Inflammatory macrophage (primary cell): ENCODE results near the gene SHC2.
"Not testable (repeated sequence)": the region's sequence is repeated elsewhere in the genome, so short reads cannot be mapped to it uniquely, and the experiment has no call there.

Source experiments
- DNase-seq, 2 donors: peaks; one replicate each; pipeline ENCODE4 v3.0.0-alpha.2; 2020 to 2022

SHC2 gene

DNA sequence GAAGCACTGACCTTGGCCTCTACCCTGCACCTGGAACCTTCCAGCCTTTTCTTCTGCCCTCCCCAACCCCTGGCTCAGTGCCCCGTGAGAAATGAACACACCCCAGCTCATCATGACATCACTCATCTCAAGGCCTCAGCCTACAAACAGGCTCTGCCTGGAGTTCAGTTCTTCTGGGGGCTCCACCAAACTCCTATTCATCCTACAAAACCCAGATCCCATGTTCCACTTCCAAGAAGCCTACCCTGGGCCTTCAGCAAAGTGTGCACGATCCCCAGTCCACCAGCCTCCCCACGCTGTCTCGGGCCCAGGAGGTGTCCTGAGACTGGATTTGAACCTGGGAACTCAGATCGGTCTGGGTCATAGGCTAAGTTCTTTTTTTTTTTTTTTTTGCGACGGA is 9.0 kb upstream of the SHC2 start:
- DNase-seq: no peak

DNA sequence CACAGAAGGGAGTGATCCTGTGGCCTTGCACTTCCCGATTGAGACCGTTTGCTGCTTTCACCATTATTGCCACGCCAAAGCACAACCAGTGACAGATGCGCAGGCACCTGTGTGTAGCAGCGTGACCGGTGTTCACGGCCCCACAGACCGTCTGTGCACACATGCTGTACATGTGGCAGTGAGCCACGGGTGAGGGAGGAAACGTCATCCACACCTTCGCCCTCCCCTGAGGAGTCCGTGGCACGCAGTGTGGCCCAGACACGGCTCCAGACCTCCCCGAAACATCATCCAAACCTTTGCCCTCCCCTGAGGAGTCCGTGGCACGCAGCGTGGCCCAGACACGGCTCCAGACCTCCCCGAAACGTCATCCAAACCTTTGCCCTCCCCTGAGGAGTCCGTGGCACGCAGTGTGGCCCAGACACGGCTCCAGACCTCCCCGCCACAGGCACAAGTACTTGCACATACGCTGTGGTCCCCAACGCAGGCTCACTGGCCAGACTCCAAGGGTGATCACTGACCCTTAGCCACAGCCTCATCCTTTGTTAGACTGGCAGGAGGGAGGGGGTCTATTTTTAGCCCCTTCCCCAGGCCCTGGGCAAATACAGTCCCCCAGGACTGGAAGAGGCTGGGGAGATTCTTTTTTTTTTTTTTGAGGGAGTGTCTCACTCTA is 7.9 kb upstream of the SHC2 start:
- DNase-seq: no peak

DNA sequence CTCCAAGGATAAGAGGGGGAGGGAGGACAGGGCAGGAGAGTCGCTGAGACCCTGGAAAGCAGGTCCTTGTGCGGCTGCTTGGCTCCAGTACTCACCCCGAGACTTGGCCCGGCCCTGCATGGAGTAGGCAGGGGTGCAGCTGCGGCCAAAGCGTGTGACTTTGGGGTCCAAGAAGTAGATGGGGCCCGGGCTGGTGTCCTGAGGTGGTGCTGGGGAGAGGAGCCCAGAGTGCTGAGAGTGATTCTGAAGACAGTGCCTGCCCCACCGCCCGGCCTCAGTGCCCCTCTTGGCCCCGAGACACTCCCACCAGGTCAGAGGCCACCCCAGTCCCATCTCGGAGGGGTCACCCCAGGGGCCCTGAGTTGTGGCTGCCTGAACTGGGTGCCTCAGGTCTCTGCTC is 6.7 kb upstream of the SHC2 start:
- no peak for DNase-seq

DNA sequence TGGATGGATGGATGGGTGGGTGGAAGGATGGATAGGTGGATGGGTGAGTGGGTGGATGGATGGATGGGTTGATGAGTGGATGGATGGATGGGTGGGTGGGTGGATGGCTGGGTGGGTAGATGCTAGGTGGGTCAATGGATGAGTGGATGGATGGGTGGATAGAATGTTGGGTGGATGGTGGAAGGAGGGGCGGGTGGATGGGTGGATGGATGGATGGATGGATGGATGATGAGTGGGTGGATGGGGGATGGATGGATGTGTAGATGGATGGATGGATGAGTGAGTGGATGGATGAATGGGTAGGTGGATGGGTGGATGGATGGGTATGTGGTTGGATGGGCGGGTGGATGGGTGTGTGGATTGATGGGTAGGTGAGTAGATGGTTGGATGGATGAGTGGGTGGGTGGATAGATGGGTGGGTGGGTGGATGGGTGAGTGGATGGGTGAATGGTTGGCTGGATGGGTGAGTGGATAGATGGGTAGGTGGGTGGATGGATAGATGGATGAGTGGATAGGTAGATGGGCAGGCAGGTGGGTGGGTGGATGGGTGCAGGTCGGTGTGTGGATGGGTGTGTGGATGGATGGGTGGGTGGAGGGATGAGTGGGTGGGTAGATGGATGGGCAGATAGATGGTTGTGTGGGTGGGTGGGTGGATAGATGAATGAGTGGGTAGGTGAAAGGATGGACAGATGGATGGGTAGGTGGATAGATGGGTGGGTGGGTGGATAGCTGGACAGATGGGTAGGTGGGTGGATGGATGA is 4.4 kb upstream of the SHC2 start:
- DNase-seq: no peak

DNA sequence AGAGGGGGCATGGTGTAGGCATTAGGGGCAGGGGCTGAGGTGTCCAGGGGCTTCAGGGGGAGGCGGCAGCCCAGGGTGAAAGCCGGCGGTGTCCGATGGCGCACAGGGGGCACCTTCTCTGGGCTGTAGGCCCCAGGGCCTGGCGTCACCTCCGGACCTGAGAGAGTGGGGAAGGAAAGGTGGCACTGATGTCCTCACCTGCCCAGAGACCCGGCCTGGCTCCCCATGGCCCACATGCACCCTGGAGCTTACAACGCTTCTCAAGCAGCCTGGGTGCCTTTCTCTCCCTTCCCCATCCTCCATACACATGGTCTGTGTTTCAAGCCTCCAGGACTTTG is 3.3 kb upstream of the SHC2 start:
- DNase-seq: no peak

DNA sequence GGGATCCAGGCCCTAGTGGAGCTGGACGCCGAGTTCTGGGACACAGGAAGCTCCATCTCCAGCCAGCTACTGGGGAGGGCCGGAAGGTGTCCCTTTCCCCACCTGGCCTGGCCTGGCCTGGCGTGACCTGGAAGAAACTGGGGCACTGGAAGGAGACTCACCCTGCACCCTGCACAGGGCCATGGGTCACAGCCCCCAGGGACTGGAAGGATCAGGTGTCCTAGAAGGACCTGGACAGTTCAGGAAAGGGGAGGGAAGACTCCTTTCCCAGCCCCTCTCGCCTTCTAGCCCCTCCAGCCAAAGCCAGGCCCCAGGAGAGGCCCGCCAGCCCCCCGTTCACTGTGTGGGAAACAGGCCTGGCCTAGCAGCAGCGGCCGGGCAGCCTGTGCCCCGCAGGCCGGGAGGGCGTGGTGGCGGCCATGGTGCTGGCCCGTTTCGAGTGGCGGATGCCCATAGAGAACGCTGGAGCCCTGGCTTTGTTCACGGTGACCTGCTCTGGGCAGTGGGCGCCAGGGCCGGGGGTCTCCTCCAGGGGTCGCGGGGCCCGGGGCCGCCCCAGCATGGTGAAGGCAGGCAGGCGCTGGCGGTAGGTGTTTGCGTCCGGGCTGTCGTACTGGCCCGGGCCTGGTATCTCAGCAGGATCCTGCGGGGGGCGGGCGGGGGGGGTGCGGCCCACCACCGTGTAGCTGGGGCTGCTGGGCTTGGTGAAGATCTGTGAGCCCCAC is 2.8 kb upstream of the SHC2 start:
- no peak for DNase-seq

DNA sequence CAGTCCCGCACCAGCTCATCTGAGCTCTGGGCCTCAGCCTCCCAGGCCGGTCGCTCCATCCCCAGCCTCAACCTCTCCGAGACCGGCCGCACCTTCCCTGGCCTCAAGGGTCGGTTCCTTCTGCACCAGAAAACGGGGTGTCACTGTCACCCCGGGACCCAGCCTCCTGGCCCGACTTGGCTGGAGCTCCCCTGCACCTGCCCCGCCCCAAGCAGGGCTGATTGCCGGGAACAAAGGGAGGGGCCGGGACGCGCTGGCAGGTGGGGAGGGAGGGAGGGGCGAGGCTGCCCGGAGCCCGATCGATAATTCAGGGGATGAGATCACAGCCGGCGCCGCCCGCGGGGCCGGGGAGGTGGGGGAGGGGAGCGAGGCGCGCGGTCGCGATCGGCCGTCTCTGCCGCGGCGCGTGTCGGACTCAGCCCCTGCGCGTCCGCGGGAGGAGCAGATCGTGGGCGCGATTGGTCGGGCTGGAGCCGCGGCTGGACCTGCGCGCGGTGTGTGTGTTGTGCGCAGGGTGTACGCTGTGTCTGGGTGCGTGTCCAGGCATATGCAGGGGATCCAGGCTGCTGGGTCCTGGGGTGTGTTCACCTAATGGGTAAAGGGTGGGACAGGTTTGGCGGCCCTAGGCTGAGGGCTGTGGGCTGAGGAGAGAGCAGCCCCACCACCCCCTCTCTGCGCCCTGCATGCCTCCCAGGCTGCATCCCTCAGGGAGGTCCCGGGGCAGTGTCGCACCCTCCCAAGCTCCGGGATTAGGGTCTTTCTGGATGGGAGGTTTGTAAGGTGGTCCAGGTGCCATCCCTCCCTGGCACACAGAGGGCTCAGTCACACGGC is 1.1 kb upstream of the SHC2 start:
- no peak for DNase-seq

DNA sequence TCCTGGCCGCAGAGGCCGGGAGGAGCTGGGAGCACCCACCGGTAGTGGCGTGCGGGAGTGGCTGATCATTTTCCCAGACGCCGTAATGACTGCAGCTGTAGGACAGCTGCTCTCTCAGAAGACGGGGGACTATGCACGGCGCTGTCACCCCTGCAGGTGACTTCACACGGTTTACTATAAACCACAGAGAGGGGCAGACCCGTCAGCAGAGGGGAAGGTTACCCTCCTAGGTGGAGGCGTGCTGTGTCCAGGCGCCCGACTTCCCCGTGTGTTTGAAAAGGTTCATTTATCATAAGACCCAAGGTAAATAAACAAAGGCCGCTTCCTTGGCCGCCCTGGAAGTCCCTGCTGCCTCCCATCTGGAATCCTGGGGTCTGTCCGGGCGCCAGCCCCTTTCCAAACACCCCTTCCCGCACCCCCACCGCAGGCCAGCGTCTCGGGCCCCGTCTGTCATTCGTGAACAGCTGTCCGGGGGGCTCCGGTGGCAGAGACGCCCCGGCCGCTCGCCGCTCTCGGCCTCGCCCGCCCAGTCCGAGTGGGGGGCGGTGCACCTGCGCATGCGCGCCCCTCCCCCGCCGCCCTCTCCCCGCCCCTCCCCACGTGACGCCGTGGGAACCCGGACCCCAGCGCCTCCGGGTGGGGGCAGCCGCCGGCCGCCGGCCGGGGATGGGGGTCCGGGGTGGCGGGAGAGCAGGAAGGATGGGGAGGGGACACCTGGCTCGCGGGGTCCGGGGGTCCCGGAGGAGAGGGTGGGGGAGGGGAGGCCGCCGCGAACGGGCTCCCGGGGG is 915 bp downstream of the SHC2 start:
- no peak for DNase-seq

DNA sequence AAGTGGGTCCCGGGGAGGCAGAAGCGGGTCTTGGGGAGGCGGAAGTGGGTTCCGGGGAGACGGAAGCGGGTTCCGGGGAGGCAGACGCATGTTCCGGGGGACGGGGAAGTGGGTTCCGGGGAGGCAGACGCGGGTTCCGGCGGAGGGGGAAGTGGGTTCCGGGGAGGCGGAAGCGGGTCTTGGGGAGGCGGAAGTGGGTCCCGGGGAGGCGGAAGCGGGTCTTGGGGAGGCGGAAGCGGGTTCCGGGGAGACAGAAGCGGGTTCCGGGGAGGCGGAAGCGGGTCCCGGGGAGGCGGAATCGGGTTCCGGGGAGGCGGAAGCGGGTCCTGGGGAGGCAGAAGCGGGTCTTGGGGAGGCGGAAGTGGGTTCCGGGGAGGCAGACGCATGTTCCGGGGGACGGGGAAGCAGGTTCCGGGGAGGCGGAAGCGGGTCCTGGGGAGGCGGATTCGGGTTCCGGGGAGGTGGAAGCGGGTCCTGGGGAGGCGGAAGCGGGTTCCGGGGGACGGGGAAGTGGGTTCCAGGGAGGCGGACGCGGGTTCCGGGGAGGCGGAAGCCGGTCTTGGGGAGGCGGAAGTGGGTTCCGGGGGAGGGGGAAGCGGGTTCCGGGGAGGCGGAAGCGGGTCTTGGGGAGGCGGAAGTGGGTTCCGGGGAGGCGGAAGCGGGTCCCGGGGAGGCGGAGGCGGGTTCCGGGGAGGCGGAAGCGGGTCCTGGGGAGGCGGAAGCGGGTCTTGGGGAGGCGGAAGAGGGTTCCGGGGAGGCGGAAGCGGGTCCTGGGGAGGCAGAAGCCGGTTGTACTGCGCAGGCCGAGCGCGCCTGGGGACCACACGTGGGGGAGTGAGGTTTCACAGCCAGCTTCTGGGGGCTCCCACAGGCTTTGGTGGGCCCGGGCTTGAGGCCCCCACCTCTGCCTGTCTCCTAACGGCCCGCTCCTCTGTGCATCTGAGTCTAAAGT is 2.5 kb downstream of the SHC2 start:
- DNase-seq: no peak

DNA sequence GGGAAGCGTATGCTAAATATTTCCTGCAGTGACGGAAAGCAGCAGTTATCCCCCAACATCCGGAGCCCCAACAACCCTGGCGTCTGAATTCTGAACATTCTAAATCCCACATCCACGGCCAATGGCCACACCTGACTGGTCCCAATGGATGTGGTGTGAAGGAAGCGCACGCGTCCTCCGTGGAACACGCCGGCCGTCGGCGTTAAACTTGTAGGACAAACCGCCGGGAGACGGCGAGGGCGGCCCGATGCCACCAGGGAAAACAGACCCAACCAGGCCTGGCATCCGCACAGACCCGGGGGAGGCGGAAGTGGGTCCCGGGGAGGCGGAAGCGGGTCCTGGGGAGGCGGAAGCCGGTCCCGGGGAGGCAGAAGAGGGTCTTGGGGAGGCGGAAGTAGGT is 3.2 kb downstream of the SHC2 start:
- DNase-seq: no peak

DNA sequence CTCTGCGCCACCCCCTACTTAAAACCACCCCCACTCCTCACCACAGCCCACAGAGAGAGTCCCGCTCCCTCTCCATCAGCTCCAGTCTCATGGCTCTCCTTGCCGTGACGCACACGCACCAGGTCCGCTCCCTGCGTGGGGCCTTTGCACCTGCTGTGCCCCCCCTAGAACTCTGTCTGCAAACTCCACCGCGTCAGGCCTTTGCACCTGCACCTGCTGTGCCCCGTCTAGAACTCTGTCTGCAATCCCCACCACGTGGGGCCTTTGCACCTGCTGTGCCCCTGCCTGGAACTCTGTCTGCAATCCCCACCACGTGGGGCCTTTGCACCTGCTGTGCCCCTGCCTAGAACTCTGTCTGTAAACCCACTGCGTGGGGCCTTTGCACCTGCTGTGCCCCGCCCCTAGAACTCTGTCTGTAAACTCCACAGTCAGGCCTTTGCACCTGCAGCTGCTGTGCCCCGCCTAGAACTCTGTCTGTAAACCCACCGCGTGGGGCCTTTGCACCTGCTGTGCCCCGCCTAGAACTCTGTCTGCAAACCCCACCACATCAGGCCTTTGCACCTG is 4.2 kb downstream of the SHC2 start:
- DNase-seq: no peak

DNA sequence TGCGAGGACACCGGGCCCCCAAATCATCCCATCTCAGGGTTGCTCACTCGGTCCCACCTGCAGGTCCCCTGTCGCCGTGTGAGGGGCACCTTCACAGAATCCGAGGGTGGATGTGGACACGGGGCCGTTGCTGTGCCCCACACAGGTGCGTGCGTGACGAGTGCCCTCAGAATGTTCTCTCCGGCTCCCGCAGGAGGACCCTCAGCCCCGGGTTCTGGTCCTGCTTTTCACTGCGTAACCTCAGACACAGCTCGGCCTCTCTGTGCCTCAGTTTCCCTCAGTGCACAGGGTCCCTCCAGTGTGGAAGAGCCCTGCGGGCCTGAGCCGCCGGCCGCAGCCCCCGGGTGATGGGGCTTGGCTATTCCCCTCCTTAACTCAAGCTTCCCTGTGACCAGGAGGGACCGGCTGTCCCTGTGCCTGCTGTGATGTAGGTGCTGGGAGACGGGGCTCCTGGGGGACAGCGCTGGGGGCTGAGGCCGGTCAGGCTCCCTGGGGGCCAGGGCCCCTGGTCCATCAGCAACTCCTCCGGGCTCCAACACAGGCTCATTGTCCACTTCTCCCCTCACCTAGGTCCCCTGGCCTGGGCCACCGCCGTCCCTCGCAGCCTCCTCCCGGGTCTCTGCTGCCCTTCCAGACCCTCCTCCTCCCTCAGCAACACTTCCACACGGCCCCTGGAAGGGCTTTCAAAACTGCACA is 4.8 kb downstream of the SHC2 start:
- DNase-seq: no peak

DNA sequence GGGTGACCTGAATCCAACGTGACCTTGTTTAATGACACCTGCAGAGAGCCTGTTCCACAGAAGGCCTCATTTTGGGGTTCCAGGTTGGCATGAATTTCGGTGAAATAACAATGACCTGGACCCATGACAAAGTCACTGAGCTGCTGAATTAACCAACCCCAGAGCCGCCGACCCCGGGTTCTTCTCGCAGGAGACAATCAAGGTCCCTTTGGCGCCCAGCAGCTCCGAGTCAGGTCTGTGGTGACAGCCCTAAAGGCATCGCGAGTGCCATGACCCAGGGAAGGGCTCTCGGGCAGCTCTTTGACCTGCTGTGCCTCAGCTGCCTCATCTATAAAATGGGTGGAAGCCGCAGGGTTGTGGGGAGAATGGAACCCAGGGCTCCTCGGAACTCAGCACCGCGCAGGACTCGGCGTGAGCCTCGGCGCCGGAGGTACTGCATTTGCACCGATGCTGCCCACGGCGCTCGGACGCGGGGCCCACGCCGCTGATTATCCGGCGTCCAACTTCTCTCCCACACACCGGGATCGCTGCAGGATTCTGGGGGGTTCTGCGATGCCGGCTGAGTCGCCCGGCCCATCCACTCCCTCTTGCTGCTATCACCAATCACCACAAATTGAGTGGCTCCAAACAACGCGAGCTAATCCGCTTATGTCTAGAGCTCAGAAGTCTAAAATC is 5.7 kb downstream of the SHC2 start:
- DNase-seq: no peak

DNA sequence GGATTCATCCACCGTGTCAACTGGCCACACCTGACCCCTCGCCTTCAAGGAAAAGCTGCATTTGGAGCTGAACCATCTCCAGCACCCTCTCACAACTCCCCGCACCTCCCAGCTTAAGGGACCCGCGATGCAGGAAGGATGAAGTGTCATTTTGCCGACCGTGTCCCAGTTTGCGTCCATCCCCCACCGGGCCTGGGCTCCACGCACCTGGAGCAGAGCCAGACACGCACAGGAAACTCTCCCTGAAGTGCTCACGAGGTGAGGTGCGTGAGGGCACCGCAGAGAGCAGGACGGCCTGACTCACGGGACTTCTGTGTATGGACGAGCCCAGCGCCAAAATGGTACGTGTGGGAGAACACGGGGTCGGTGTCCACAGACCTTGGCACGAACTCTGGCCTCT is 7.2 kb downstream of the SHC2 start:
- DNase-seq: no peak

DNA sequence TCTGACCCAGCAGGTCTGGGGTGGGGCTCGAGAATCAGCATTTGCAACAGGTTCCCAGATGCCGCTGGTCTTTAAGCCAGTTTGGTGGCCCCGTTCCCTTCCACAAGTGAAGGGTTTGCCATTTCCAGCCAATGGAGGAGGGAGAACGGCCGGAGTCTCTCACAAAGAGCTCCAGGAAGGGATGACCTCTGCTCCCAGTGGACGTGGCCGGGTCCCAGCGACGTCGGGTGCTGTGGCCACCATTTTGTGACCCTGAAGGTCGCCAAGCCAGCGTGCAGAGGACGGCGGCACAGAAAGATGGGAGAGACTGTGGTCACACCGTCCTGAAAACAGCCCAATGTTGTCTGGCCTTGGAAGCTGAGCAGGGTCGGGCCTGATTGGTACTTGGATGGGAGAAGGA is 8.0 kb downstream of the SHC2 start:
- DNase-seq: no peak

DNA sequence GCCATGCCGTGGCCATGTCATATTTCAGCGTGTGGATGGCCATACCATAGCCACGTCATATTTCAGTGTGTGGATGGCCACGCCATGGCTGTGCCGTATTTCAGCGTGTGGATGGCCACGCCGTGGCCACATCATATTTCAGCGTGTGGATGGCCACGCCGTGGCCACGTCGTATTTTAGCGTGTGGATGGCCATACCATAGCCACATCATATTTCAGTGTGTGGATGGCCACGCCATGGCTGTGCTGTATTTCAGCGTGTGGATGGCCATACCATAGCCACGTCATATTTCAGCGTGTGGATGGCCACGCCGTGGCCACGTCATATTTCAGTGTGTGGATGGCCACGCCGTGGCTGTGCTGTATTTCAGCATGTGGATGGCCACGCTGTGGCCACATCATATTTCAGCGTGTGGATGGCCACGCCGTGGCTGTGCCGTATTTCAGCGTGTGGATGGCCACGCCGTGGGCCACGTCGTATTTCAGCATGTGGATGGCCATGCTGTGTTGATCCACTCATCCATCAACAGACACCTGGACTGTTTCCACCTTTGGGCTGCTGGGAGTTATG is 9.8 kb downstream of the SHC2 start:
- not testable (repeated sequence) for DNase-seq

DNA sequence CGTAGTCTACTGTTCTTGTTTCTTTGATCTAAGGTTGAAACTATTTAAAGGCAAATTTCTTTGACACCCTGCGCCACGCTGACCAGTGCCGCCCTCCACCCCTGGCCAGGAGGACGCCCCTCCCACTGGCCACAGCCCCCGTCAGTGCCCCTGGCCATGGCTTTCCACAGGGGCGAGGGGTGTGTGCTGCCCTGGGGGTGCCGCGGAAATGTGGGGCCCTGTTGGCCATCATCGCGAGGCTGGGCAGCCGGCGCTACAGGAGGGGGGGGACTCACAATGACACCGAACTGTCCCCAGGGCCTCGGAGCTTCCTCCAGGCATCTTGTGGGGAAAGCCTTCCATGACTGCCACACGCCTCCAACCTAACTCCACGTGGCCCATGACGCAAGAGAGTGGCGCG is 10.9 kb downstream of the SHC2 start:
- DNase-seq: no peak

DNA sequence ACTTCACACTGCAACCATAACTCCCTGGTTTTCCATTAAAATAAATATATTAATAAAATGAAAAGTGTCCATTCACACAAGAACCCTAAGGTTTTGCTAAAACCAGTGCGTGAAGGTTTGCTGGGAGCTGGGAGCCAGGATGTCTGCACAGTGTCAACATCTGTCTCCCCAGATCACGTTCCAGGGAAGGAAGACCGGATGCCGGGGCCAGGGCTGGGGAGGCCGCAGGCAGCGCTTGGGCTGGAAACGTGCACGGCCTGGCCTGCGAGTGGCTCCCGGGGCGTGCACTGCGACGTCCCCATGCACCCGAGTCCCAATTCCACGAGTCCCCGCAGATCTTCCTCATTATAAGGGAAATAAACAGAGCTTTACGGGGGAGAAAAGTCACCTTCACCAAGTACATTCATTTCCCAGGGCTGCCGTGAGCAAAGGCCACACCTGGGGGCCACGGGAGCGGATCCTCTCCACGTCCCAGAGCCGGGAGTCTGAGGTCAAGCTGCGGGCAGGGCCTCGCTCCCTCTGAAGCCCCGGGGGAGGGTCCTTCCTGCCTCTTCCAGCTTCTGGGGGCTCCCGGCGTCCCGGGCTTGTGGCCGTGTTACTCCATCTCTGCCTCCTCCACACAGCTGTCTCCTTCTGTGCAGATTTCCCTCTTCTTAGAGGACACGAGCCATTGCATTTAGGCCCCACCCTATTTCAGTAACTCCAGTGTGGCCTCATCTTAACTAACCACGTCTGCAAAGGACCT is 12.8 kb downstream of the SHC2 start:
- no peak for DNase-seq

DNA sequence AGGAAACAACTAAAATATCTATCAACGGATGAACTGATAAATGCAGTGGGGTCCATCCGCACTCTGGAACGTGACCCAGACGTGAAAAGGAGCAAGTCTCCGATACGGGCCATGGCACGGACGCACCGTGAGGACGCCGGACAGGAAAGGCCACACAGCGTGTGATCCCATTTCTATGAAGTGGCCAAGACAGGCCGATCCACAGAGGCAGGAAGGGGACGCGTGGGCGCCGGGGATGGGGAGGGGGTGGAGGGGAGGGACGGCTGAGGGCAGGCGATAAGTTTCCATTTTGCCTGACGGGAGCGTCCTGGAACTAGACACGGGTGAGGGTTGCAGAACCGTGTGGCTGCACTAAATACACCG is 13.8 kb downstream of the SHC2 start:
- no peak for DNase-seq
